HFFc6 (cell line): ENCODE measurements around the gene SSPN. TPM values are rescaled to one million over a fixed set of nuclear protein-coding genes. Genes with fewer than 3 reads are reported as not detected.
A peak's percentile ranks its signal among the peaks of the same experiment; 100 is the strongest.

Source experiments
- DNase-seq: peaks from one replicate; pipeline ENCODE4 v3.0.0-alpha.2; 2018
- H3K27ac Mint-ChIP-seq: 2 replicates; pipeline ENCODE4 v1.8.0; 2020; ENCODE audit warnings: mild to moderate bottlenecking, mixed read lengths
- H3K27me3 Mint-ChIP-seq: 2 replicates; pipeline ENCODE4 v1.8.0; 2021; ENCODE audit warnings: mild to moderate bottlenecking, moderate library complexity, mixed read lengths; ENCODE audit not compliant: insufficient read depth
- H3K36me3 Mint-ChIP-seq: 2 replicates; pipeline ENCODE4 v1.8.0; 2021; ENCODE audit warnings: low read depth, mixed read lengths
- H3K4me1 Mint-ChIP-seq: 2 replicates; pipeline ENCODE4 v1.8.0; 2020; ENCODE audit warnings: low read depth, mixed read lengths
- H3K4me3 Mint-ChIP-seq: 2 replicates; pipeline ENCODE4 v1.8.0; 2020; ENCODE audit warnings: mild to moderate bottlenecking, moderate library complexity, mixed read lengths
- H3K9me3 Mint-ChIP-seq: 2 replicates; pipeline ENCODE4 v1.8.0; 2020; ENCODE audit warnings: mild to moderate bottlenecking, mixed read lengths
- total RNA-seq, 6 experiments: library from RNA; stranded (reverse); fragmentation: NEBNext Ultra II Directional; extraction: Animal tissue kit (Norgen Biotek cat#: 25700); gene quantifications; 2 replicates in 1 of 6; 3 replicates in 5 of 6; pipeline ENCODE4 v1.2.3, GENCODE V29; 2021
- TF ChIP-seq, protein P1 (sequence below): fragments of 200-600 bp; sonication (generic); IDR thresholded peaks from 2 replicates; pipeline ENCODE4 v1.5.0; 2021; ENCODE audit warnings: antibody characterized with exemption, mild to moderate bottlenecking

The SSPN gene
- total RNA-seq, 6 experiments from 2014 or later, result 10.6 to 17.5 (median 15.4) TPM

DNA sequence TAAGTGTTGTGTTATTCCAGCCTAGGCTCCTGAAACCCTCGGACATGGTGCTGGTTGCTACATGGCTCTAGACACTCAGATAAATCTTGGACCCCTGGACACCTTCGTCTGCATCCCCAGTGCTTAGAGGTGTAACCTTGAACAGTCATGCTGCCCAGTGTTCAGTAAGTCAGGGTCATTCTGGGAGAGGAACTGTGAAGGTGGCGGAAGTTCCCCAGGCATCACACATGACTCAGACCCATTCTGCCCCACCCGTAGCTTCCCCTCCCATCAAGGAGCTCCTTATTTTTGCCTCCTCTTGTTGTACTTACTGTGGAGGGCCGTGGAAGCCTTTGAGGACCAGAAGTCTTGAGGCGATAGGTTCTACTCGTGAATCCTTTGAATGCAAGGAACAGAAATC lies 18.1 kb upstream of the SSPN start:
- no peak overlapping the region for H3K27ac Mint-ChIP-seq
- H3K4me1 Mint-ChIP-seq, result no peaks in the 10 kb centered on the region

DNA sequence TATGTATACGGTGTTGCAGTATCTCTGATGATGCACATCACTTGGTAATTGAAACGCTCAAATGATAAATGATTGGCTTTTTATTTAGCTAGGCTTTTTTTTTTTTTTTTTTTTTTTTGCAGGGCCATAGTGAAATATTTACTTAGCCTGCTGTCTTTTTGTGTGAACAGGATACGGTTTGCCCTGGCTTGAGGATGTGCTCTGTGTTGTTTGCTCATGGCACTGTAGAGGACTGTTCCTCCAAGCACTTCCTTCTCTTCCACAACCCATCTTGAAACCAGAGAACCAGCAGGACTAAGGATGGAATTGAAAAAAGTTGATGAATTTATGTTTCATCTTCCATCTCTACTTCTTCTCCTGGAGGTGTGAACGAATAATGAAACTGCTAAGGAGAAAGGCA lies 15.5 kb upstream of the SSPN start:
- Mint-ChIP-seq H3K27me3 (peaks cover 7% of the 10 kb centered on the region; the same call in 1 of the 2 replicates), H3K9me3 (no peaks in the 10 kb centered on the region), H3K4me1 (no peaks in the 10 kb centered on the region), H3K27ac (no peak overlapping the region), H3K36me3 (no peaks in the 10 kb centered on the region), H3K4me3 (no peak overlapping the region)
- TF ChIP-seq, protein P1, sequence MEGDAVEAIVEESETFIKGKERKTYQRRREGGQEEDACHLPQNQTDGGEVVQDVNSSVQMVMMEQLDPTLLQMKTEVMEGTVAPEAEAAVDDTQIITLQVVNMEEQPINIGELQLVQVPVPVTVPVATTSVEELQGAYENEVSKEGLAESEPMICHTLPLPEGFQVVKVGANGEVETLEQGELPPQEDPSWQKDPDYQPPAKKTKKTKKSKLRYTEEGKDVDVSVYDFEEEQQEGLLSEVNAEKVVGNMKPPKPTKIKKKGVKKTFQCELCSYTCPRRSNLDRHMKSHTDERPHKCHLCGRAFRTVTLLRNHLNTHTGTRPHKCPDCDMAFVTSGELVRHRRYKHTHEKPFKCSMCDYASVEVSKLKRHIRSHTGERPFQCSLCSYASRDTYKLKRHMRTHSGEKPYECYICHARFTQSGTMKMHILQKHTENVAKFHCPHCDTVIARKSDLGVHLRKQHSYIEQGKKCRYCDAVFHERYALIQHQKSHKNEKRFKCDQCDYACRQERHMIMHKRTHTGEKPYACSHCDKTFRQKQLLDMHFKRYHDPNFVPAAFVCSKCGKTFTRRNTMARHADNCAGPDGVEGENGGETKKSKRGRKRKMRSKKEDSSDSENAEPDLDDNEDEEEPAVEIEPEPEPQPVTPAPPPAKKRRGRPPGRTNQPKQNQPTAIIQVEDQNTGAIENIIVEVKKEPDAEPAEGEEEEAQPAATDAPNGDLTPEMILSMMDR, result no peak
- no peak for DNase-seq

More for the DNA sequence above, 18.1 kb upstream of the SSPN start:
- Mint-ChIP-seq H3K4me3 (no peak overlapping the region), H3K9me3 (no peaks in the 10 kb centered on the region), H3K27me3 (peaks cover 7% of the 10 kb centered on the region; the same call in 1 of the 2 replicates), H3K36me3 (no peaks in the 10 kb centered on the region)
- TF ChIP-seq, protein P1, result no peak
- DNase-seq, result no peak

DNA sequence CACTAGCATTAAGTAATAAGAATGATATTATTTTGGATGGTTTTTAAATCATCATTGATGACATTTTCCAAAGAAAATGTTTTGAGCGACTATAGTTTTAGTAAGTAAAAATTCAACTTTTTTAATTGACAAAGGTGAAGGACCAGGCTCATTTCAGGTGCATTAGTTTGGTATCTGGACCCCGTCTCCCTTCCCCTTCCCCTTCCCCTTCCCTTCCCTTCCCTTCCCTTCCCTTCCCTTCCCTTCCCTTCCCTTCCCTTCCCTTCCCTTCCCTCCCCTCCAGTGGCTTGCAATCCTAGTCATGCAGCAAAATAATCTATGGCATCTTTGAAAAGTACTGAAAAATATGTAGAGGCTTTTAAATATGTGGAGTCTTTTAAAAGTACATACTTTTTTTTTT lies 13.0 kb upstream of the SSPN start:
- no peak overlapping the region for H3K4me3 Mint-ChIP-seq
- no peaks in the 10 kb centered on the region for H3K9me3 Mint-ChIP-seq
- TF ChIP-seq, protein P1, result no peak
- no peak for DNase-seq
- no peaks in the 10 kb centered on the region for H3K36me3 Mint-ChIP-seq
- H3K27me3 Mint-ChIP-seq, result peaks cover 7% of the 10 kb centered on the region
- no peak overlapping the region for H3K27ac Mint-ChIP-seq
- peaks cover 8% of the 10 kb centered on the region for H3K4me1 Mint-ChIP-seq

DNA sequence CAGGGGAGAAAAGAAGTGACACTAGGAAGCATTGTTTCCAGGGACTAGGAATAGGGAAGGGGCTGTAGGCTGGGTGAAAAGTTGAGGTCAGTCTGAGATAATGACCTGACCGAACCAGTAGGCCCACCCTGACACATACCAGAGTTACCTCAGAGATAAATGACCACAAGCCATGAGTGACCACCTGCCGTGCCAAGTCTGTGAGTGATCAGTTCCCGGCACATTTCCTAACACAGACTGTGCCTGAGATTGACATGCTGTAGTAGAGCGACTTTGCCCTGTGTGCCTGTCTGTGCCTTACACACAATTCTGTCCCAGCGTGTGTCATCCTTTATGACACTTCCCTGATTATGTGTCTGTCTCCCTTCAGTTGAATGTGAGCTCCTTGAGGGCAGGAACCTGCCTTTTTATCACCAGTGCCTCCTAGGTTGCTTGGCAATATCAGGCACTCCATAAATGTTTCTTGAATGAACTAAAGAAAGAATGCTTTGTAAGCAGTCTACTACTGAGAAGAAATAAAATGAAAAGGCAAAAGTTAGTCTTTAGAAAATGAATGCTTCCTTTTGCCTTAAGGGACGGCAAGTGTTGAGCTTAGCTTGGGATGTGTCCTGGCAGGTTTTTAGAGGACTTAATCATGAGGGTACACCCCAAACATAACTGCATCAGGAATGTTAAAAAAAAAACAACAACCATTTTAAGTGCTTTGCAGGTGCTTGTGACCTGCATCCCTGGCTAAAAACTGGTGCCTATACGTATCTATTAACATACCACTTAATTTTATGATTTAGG lies 9.6 kb upstream of the SSPN start:
- H3K27ac Mint-ChIP-seq, result no peak overlapping the region

DNA sequence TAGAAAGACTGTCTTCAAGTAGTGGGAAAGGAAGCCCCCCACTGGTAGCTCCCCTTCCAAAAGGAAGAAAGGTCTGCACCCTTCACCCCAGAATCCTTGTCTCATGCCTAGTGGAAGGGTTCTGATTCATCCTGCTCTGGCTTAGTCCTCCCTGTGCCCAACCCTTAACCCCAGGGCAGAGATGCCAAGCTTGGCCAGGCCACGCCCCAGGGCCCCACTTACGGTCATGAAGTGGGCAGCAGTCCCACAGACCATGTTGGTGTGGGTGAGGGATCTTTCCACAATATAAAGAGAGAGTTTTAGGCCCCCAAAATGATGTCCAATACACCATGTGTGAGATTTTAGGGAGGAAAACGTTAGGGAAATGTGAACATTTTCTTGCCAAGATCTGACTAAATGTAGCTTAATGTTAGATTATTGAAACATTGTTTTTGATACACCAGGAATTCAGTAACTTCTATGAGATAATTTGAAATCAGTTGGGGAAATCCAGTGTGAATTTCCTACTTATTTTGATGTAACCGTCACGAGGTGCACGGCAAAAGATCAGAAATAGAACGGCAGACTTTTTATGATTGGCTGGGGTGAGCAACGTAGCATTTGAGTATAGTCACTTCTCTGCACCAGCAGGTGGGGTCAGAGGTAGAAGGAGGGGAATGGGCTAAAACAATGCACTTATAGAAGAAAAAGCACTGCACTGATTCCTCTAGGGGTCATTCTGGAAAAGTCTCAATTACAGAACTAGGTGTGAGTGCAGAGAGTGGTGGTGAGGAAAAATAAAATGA lies 8.2 kb upstream of the SSPN start:
- Mint-ChIP-seq H3K4me1 (peaks cover 31% of the 10 kb centered on the region), H3K4me3 (peak overlapping the region; percentile 8), H3K36me3 (no peaks in the 10 kb centered on the region), H3K9me3 (no peaks in the 10 kb centered on the region), H3K27ac (peak overlapping the region; percentile 75), H3K27me3 (no peaks in the 10 kb centered on the region; the same call in 1 of the 2 replicates)
- TF ChIP-seq, protein P1, result peak; percentile 36
- DNase-seq, result no peak

More for the DNA sequence above, 9.6 kb upstream of the SSPN start:
- H3K9me3 Mint-ChIP-seq, result no peaks in the 10 kb centered on the region
- H3K36me3 Mint-ChIP-seq, result no peaks in the 10 kb centered on the region
- H3K27me3 Mint-ChIP-seq, result peaks cover 6% of the 10 kb centered on the region
- H3K4me1 Mint-ChIP-seq, result peaks cover 31% of the 10 kb centered on the region
- H3K4me3 Mint-ChIP-seq, result no peak overlapping the region
- TF ChIP-seq, protein P1, result no peak
- no peak for DNase-seq
